ENCODE measurements around the gene DNAAF5. TPM values are rescaled to one million over a fixed set of nuclear protein-coding genes. Genes with fewer than 3 reads are reported as not detected.

DNAAF5 gene
- total and polyA plus RNA-seq, 8 donors: 6.7 to 210 (median 22.4) TPM

GRCh38 chr7:835485-836401 lies 109.2 kb downstream of the DNAAF5 start:
- no peaks in the 10 kb centered on the region for H3K27me3 ChIP-seq
- peak in 1 of 2 donors; percentile 76 for DNase-seq
- H3K4me3 ChIP-seq: no peak overlapping the region
- TF ChIP-seq CTCF (IDR thresholded peaks at IDR 0.05): no peak
- peak in 1 of 3 donors; percentile 53 for TF ChIP-seq POLR2AphosphoS5 (IDR thresholded peaks at IDR 0.05)
- no peak for TF ChIP-seq EP300 (IDR thresholded peaks at IDR 0.05)
- no peak for TF ChIP-seq POLR2A (IDR thresholded peaks at IDR 0.05)
- H3K4me1 ChIP-seq: peaks cover 48 to 77% (median 69%) of the 10 kb centered on the region in 4 donors
- H3K36me3 ChIP-seq: peaks cover 16 to 41% (median 33%) of the 10 kb centered on the region in 4 donors
- intact Hi-C loops (cut with DNase I; ENCODE audit: low total_unique reads): no loop called here
- peak overlapping the region; percentile 68 to 93 (median 85) for H3K27ac ChIP-seq
- no peaks in the 10 kb centered on the region for H3K9me3 ChIP-seq
- 57 to 66% (median 66%) methylated on average over 27 of the region's 27 CpGs for WGBS, 5 donors

Other genes with a start within 250 kb of the DNAAF5 start
- gene PDGFA, start 206.9 kb upstream of the DNAAF5 start, total RNA-seq: 10 to 100 TPM; 11.1 to 93.0 (median 55.9) TPM
- 10 to 100 TPM; 15.0 to 36.0 (median 25.3) TPM for gene PDGFA, start 206.9 kb upstream of the DNAAF5 start, polyA plus RNA-seq
- 10 to 100 TPM in 4 of 5 donors, 1 to 10 TPM in 1; 4.5 to 45.8 (median 15.2) TPM for gene PRKAR1B, start 582 bp downstream of the DNAAF5 start, total RNA-seq
- gene PRKAR1B, start 582 bp downstream of the DNAAF5 start, polyA plus RNA-seq: 1 to 10 TPM; 5.0 to 9.3 (median 7.8) TPM
- gene SUN1, start 105.8 kb downstream of the DNAAF5 start, total RNA-seq: 100 to 1,000 TPM; 103 to 242 (median 159) TPM
- gene SUN1, start 105.8 kb downstream of the DNAAF5 start, polyA plus RNA-seq: 10 to 100 TPM; 15.9 to 58.9 (median 21.7) TPM
- gene GET4, start 149.9 kb downstream of the DNAAF5 start, total RNA-seq: 100 to 1,000 TPM in 1 of 5 donors, 10 to 100 TPM in 4; 22.4 to 140 (median 40.1) TPM
- 10 to 100 TPM; 34.4 to 53.2 (median 53.0) TPM for gene GET4, start 149.9 kb downstream of the DNAAF5 start, polyA plus RNA-seq
- gene ADAP1, start 228.0 kb downstream of the DNAAF5 start, total RNA-seq: 100 to 1,000 TPM in 1 of 5 donors, 10 to 100 TPM in 2, 1 to 10 TPM in 2; 2.2 to 169 (median 18.5) TPM
- 10 to 100 TPM; 16.0 to 30.5 (median 29.4) TPM for gene ADAP1, start 228.0 kb downstream of the DNAAF5 start, polyA plus RNA-seq
- 10 to 100 TPM in 3 of 5 donors, 1 to 10 TPM in 2; 2.3 to 26.6 (median 14.2) TPM for gene COX19, start 248.8 kb downstream of the DNAAF5 start, total RNA-seq
- 1 to 10 TPM; 3.9 to 6.5 (median 5.5) TPM for gene COX19, start 248.8 kb downstream of the DNAAF5 start, polyA plus RNA-seq